NK-92 treated with Interleukin-12 subunit alpha and Interleukin-12 subunit beta, amount 100 ng/mL, for 24 hours (cell line): Measurements from ENCODE around the gene CDPF1.
A peak's percentile ranks its signal among the peaks of the same experiment; 100 is the strongest.
"Not testable (repeated sequence)": the region's sequence is repeated elsewhere in the genome, so short reads cannot be mapped to it uniquely, and the experiment has no call there.

Experiments
- DNase-seq: peaks from one replicate; lab custom pipeline; 2025; lab: John Stamatoyannopoulos, UW

Gene CDPF1

GRCh38 chr22:46281866-46282678 lies 32.0 kb upstream of the CDPF1 start:
- DNase-seq = no peak

DNA sequence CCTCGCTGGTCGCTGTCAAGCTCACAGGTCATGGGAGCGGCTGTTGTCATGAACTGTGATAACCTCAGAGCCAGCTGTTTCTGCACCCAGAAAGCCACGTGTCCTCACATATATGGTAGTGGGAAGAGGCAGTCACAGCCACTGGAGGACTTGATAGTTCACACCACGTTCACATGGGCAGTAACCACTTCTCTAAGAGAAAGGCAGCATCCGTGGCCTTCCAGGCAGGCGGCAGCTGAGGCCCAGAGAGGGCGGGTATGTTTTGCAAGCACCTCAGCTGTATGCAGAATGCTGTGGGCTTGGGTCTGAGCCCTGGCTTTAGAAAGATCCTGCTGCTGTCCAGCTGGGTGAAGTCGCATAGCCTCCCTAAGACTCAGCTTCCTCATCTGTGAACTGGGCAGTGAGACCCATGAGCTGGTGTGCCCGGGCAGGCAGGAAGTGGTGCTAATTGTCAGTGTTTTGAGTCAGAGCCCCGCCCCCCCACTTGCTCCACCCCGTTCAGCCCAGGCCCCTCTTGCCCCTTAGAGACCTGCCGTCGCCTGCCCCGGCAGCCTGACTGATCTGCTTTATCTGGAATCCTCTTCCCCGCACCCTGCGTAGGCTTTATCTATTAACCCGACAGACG lies 31.0 kb upstream of the CDPF1 start:
- peak; percentile 37 for DNase-seq

DNA sequence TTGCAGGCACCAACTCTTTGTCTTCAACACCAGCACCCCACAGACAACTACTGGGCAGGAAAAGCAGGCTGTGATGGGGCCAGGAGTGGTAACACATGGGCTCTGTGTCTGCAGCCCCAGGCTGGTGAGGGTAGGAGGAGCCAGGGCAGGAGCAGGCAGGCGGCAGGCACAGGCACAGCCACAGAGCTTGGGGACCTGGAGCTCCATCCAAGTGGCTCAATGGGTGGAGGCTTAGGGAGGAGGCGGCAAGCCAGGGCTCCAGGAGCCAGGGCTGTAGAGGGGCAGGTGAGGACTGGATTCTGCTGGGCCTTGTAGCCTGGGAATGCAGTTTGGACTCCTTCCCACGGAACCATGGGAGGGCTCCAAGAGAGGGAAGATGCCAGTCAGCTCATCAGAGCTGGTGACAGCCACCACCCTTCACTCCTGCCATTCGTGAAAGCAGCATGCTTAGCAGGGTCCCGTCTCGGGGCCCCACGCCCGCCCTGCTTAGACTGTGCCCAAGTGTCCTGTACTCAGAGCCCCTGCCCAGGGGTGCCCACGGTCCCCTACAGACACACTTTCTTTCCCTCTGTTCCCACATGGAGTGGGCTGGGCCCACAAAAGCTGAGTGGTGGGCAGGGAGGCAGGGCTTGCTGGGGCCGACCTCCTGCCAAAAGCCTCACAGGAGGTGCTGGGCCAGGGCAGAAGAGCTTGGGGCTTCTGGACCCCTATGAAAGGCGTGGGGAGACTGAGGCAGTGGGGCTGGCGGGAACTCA lies 30.1 kb upstream of the CDPF1 start:
- no peak for DNase-seq

DNA sequence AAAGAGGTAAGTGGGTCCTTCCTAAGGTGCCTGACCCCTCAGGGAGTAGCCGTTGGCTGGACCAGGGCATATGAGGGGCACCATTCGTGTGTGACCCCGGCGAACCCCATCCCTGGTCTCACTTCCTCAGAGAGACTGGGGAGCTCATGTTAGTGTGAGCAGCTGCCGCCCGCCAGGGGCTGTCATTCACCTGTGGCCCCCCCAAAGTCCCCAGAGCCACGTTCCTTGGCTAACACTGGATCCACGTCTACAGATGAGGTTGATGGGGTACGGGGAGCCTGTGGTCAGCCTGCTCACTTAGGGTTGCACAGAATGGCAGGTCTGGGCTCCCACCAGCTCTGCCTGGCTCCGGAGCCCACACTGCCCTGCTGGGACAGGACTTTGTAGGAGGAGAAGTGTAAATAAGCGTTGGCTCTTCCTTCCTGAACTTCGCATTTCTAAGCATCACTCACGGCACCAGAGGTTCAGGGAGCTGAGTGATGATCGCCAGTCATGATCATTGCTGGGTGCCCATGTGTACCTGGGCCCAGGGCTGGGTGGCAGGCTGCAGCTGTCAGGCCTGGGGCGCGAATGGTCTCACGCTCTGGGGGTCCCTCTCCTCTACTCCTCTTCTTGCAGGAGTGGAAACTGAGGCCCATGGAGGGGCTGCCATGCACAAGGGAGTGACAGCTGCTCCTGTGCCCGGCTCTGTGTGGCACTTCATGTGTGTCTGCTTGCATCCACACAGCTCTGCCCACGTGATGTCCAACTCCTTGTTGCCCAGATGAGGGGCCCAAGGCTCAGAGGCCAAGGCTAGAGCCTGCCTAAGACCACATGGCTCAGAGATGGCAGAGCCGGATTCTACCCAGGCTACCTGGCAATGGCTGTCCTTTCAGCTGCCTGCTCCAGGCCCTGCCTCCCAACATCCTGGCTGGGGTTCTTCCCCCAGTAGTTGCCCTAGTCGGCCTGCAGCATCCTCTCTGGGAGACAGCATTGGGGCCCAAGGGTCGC lies 28.9 kb upstream of the CDPF1 start:
- DNase-seq = no peak

DNA sequence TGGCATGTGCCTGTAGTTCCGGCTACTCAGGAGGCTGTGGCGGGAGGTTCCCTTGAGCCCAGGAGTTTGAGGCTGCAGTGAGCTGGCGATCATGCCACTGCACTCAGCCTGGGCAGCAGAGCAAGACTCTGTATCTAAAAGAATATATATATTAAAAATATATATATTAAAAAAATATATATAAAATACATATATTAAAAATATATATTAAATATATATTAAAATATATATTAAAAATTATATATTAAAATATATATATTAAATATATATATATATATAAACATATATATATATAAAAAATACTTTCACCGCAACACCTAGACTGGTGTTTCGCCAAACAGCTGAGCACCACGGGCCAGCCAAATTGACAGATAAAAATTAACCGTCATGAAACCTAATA lies 26.5 kb upstream of the CDPF1 start:
- no peak for DNase-seq

DNA sequence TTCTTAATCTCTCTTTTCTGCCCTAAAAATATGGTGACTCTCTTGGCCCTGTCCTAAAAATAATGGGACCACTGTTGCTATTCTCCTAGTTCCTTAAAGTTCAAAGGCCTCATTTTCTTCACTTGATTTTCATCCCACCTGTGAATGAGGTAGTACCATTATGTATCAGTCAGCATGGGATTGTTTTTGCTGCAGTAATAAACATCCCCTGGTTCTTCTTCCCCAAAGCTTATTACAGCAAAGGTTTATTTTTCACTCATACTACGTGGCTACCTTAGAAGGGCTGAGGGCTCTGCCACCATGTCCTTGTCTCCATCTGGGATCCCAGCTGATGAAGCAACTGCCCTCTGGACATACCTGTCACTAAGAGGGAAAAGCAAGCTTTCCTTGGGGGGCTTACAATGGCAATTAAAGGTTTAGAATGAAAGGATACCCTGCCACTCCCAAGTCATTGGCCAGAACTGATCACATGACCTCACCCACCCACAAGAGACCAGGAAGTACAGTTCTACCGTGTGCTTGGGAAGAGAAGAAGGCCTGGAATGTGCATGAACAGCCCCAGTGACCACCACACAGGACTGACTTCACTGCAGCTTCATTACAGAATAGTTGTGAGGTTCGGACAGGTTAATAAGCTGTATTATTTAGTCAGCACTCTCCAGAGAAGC lies 25.5 kb upstream of the CDPF1 start:
- no peak for DNase-seq

DNA sequence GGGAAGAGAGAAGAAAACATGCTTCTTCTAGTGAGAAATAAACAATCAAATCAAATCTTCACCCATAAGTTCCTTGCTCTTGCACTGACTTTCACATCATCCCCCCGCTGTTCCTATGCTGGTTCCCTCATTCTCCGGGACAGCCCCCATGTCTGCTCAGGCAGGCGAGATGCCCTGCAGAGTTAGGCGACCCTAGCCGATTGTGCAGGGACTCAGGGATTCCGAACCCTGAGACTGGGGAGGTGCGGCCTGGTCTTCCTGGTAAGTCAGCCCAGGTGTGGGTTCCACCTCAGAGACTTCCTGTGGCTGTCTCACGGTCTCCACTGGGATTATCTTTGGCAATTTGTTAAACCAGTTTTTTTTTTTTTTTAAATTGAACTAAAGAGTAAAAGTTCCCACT lies 24.3 kb upstream of the CDPF1 start:
- no peak for DNase-seq

DNA sequence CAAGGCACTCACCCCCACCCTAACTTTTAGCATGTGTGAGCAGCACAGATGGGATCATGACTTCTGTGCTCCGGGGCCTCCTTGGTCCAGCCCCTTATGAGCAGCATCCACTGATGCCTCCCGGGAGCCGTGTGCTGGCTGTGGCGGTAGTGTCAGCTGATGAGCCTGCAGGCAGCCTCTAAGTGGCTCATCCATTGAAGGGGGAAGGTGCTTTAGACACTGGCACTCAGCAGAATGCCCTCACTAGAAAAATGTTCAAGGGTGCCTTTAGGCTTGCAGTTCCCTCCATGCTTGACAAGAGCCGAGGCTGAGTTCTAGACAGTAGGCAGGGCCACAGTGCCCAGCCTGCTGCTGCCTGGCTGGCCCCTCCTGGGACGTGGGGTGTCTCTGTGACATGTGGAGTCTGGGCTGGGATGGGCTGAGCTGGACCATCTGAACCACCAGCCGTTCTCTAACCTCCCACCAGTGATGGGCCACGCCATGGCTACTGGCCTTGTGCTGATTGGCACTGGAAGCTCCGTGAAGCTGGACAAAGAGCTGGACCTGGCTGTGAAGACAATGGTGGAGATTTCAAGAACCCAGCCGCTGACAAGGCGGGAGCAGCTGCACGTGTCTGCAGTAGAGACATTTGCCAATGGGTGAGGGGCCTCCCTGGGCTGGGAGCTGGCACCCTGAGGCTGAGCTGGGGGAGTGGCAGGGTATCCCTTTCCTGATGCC lies 23.5 kb upstream of the CDPF1 start:
- no peak for DNase-seq

DNA sequence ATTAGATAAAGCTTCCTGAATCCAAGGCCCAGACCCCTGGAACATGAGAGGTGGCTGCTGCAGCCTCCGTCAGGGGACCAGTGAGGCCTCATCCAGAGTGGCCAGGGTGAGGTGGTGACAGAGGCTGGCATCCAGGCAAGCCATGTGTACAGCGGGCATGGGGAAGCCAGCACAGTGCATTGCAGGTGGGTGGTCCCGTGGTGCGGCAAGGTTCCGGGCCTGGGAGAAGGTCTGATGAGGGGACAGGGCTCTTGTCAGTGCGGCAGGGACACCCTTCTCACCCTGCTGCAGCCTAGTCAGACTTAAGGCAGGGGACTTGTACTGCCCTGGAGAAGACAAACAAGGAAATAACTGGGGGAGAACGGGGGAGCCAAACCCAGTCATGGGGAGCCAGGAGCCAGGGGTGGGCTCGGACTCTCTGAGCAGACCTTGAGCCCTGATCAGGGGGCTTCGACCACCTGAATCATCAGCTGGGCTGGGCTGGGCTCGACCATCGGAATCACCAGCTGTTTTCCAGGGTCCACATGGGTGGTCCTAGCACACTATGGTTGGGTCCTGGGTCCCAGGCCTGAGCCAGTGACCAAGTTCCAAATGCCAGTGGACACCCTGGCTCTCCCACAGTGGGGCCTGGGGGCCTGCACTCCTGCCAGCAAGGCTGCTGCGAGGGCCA lies 22.8 kb upstream of the CDPF1 start:
- DNase-seq = no peak

DNA sequence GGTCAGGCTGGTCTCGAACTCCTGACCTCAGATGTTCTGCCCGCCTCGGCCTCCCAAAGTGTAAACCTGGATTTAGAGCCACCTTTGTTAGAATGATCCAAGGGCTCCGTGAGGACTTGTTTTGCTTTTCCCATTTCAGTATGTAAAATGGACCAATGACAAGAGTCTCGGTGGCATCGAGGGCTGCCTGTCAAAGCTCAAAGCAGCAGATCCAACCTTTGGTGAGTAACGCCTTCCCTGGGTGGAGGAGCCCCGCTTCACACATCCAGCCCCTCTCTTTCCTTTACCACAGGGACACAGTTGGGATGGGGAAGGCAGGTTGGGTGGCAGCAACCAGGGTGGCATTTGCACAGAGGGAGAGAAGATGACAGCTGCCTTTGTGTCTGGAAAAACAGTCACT lies 22.1 kb upstream of the CDPF1 start:
- no peak for DNase-seq

GRCh38 chr22:46269564-46269963 lies 19.5 kb upstream of the CDPF1 start:
- no peak for DNase-seq

DNA sequence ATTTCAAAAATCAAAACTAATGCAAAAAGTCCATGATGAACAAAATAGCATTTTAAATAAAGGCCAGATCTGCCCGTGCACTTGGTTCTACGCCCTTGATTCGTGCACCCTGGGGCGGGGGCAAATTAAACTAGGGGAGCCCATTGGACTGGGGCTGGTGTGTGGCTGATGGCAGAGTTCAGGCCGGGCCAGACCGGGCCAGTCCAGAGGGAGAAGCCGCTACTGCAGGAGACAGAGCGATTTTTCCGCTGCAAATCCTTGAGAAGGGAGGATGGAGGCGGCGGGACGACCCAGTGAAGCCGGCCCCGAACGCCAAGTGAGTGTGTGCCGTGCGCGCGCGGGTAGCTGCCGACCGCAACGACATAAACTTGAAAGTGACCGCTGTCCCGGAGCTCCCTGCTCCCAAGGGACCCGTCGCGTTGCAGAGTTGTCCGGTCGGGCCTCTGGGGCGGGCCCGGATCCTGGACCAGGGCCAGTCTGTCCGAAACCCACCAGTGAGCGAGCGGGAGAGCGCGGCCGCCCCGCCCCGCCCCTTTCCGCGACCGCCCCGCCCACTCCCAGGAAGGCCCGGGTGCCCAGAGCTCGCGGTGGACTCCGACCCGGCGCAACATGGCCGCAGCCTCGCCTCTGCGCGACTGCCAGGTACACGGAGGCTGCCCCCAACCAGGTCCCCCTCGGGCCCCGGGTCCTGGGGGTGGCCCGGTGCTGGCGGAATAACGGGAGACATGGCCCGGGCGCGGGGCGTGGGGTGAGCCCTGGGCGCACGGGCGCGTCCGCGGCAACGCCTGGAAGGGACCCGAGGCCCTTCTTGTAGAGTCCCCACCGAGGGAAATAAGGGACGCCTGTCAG lies 17.6 kb upstream of the CDPF1 start, which contains the start of gene TTC38:
TTC38 (plus strand) TSS at position 578 of the 849 bp plus-strand sequence; CDS start at position 610, 32 bp downstream.
- no peak for DNase-seq

GRCh38 chr22:46265627-46266026 lies 15.5 kb upstream of the CDPF1 start:
- DNase-seq = not testable (repeated sequence)

- DNase-seq = not testable (repeated sequence)
These were observed 14.4 kb upstream of the CDPF1 start for GRCh38 chr22:46264520-46264919.

- no peak for DNase-seq
These were observed 13.1 kb upstream of the CDPF1 start, which contains the start of gene PKDREJ for GRCh38 chr22:46263216-46263590. Gene PKDREJ, minus strand, starts transcription at chr22:46263343. Its CDS starts 21 bp downstream, at chr22:46263322.

DNA sequence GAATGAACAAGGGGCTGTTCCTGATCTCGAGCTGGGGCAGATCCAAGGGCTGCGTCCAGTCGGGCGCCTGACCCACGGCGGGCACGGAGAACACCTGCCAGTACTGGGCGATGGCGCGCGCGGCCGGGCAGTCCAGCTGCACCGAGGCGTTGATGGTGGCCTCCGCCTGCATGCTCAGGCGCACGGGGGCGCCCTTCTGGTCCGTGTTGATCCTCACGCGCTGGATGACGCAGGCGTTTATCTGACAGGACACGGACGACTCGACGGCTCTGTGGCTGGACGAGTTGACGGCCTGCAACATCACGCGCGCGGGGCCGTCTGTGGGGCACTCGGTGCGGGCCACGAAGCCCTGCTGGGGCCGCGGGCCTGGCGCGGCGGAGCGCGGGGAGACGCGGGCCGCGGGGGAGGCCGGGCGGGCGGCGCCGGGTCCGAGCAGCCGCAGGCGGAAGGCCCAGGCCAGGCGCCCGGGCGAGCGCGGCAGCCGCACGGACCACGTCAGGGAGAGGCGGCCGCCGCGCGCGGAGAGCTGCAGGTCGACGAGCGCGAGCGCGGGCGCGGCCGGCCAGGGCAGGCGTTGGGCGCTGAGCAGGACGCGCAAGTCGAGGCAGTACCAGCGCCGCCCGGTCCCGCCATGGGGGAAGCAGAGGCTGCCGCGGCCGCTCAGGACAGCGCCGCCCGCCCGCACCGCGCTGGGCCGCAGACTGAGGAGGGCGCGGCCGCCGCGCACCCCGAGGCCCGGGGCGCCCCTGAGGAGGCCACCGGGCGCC lies 12.5 kb upstream of the CDPF1 start:
- DNase-seq = no peak

DNA sequence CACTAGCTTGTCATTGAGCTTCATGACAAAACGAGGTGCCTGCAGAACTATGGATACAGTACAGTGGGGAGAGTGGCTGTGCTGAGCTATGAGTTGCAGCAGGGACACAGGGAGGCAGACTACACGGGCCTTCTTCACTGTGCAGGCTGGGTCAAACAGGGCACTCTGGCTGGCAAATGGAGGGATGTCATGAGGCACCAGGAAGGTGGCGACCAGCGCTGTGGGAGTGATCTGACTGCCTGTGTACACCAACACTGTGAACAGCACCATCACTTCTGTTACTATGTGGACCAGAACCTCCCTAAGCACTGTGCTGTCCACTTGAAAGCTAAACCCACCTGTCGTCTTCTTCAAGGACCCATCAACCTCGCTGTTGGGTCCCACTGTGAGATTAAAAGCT lies 9.9 kb upstream of the CDPF1 start:
- no peak for DNase-seq

- DNase-seq = no peak
These were observed 9.3 kb upstream of the CDPF1 start for GRCh38 chr22:46259374-46259773.
